NB4 (cell line): ENCODE results near the gene TAF11L8.
"Not testable (repeated sequence)": the region's sequence is repeated elsewhere in the genome, so short reads cannot be mapped to it uniquely, and the experiment has no call there.

Source experiments
- MYC ChIP-seq: IDR thresholded peaks from 2 replicates; pipeline ENCODE4 v1.6.1; 2011; ENCODE audit warnings: low read depth, low read length
- POLR2A ChIP-seq: IDR thresholded peaks from 2 replicates; pipeline ENCODE4 v1.6.1; 2011; ENCODE audit warnings: mild to moderate bottlenecking; ENCODE audit not compliant: insufficient read length; ENCODE audit errors: extremely low read depth
- TF ChIP-seq, protein P1 (sequence below): IDR thresholded peaks from one replicate; pipeline ENCODE4 v1.5.1; 2012; ENCODE audit warnings: low read depth, low read length

DNA sequence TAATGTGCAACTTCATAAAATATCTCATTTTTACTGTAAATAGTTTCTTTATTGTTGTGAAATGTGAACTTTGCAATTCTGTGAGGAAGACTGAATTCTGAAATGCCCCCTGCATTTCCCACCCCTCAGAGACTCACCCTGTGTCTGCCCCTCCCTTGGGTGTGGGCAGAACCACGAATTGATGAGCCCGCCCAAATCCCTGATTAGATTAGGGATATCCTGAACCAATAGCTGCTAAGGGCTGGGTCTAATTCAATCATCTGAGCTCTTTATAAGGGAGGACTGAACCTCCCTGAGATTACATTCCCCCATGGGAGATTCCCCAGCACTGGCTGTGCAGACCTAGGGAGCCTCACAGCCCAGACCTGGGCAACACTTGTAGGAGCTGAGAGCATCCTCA is 19.3 kb upstream of the TAF11L8 start, which contains the start of gene TAF11L12:
- TF ChIP-seq, protein P1, sequence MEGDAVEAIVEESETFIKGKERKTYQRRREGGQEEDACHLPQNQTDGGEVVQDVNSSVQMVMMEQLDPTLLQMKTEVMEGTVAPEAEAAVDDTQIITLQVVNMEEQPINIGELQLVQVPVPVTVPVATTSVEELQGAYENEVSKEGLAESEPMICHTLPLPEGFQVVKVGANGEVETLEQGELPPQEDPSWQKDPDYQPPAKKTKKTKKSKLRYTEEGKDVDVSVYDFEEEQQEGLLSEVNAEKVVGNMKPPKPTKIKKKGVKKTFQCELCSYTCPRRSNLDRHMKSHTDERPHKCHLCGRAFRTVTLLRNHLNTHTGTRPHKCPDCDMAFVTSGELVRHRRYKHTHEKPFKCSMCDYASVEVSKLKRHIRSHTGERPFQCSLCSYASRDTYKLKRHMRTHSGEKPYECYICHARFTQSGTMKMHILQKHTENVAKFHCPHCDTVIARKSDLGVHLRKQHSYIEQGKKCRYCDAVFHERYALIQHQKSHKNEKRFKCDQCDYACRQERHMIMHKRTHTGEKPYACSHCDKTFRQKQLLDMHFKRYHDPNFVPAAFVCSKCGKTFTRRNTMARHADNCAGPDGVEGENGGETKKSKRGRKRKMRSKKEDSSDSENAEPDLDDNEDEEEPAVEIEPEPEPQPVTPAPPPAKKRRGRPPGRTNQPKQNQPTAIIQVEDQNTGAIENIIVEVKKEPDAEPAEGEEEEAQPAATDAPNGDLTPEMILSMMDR = not testable (repeated sequence)
- TF ChIP-seq POLR2A, MYC: not testable (repeated sequence)
